Erythroblast (primary cell): ENCODE measurements around the gene CASZ1.

Experiments used
- GATA1 ChIP-seq: IDR thresholded peaks from 2 replicates; pipeline ENCODE4 v1.6.1; 2011; ENCODE audit warnings: low read depth, mild to moderate bottlenecking, control low read depth, low read length, moderate library complexity
- POLR2A ChIP-seq: IDR thresholded peaks from 2 replicates; pipeline ENCODE4 v1.6.1; 2011; ENCODE audit warnings: mild to moderate bottlenecking, low read length

DNA sequence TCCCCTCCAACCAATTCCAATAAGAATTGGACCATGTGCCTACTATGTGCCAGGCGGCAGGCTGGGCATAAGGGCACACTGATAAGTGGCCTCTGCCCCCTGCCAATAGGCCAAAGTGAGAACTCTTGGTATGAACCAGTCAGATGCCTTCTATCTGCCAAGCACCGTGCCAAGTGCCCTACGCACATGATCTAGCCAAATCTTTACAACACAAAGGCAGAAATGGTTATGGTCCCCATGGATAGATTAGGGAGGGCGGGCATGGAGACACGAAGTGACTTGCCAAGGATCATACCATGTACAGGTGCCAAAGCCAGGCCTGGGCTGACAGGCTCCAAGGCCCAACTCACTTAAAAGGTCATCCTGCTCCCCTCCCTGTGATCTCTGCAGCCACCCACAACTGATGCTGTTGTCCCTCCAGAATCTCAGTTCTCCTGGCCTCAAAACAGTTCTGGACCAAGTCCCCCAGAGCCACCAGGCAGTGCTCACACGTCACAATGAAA, 32.1 kb downstream of the CASZ1 start:
- TF ChIP-seq POLR2A, result no peak
- no peak for TF ChIP-seq GATA1
